IMR-90 (cell line): ENCODE measurements around the gene IQGAP2. TPM values are rescaled to one million over a fixed set of nuclear protein-coding genes. Genes with fewer than 3 reads are reported as not detected.

Experiments
- ATAC-seq: fragments of 200-7000 bp; cut with Tn5 transposase; 2 replicates; pipeline ENCODE4 v1.9.1; 2020; ENCODE audit warnings: low read depth, mild to moderate bottlenecking, moderate library complexity
- BruUV-seq: library from RNA; stranded (reverse); fragments of 400-500 nt; replicated peaks from 2 replicates; lab custom pipeline; 2021; lab: Mats Ljungman, UMichigan
- CTCF ChIA-PET: fragments of 300-600 bp; formaldehyde crosslinking; extraction: SDS; loops from one replicate; lab custom pipeline; 2021; ENCODE audit warnings: antibody characterized with exemption; lab: Yijun Ruan, JAX
- POLR2A ChIA-PET: fragments of 300-600 bp; sonication (Branson Sonifier 250); formaldehyde crosslinking; loops from one replicate; lab custom pipeline; 2022; ENCODE audit warnings: antibody characterized with exemption; ENCODE audit not compliant: unreplicated experiment; lab: Charles Lee
- DNase-seq: peaks from one replicate; pipeline ENCODE4 v3.0.0; 2013
- H2AFZ ChIP-seq: replicated peaks from 2 replicates; pipeline ENCODE3; 2013; ENCODE audit warnings: low read length, mild to moderate bottlenecking; ENCODE audit not compliant: poor library complexity
- H2AK5ac ChIP-seq: 2 replicates; pipeline ENCODE4 v1.6.1; 2013; ENCODE audit warnings: low read depth, low read length, inconsistent platforms
- H2AK9ac ChIP-seq: replicated peaks from 2 replicates; pipeline ENCODE3; 2013; ENCODE audit warnings: mild to moderate bottlenecking, low read depth, low read length, moderate library complexity; ENCODE audit not compliant: poor library complexity
- H2BK120ac ChIP-seq: 2 replicates; pipeline ENCODE4 v1.6.1; 2013; ENCODE audit warnings: low read depth, low read length, inconsistent platforms
- H2BK15ac ChIP-seq: 3 replicates; pipeline ENCODE4 v1.6.1; 2013; ENCODE audit warnings: low read depth, low read length, inconsistent platforms
- H2BK20ac ChIP-seq: 2 replicates; pipeline ENCODE4 v1.6.1; 2013; ENCODE audit warnings: low read depth, mild to moderate bottlenecking, inconsistent platforms, low read length, moderate library complexity
- H2BK5ac ChIP-seq: 2 replicates; pipeline ENCODE4 v1.6.1; 2013; ENCODE audit warnings: mild to moderate bottlenecking, low read depth, low read length, inconsistent platforms; ENCODE audit not compliant: poor library complexity, severe bottlenecking
- H3K14ac ChIP-seq: replicated peaks from 2 replicates; pipeline ENCODE4 v1.6.1; 2013; ENCODE audit warnings: low read depth, low read length, inconsistent platforms
- H3K18ac ChIP-seq: 2 replicates; pipeline ENCODE4 v1.6.1; 2013; ENCODE audit warnings: low read depth, low read length, control low read depth
- H3K23ac ChIP-seq: 2 replicates; pipeline ENCODE4 v1.6.1; 2013; ENCODE audit warnings: low read depth, low read length, inconsistent platforms
- H3K27ac ChIP-seq: 2 replicates; pipeline ENCODE4 v1.5.1; 2013; ENCODE audit warnings: mild to moderate bottlenecking, control low read depth, low read length; ENCODE audit not compliant: insufficient read depth
- H3K27me3 ChIP-seq: 2 replicates; pipeline ENCODE4 v1.6.1; 2013; ENCODE audit warnings: low read length; ENCODE audit not compliant: control insufficient read depth, insufficient read depth
- H3K36me3 ChIP-seq: 2 replicates; pipeline ENCODE4 v1.6.1; 2013; ENCODE audit warnings: low read length, mixed read lengths; ENCODE audit not compliant: control insufficient read depth, insufficient read depth
- H3K4ac ChIP-seq: 2 replicates; pipeline ENCODE4 v1.6.1; 2013; ENCODE audit warnings: low read depth, low read length, inconsistent platforms
- H3K4me1 ChIP-seq: 2 replicates; pipeline ENCODE4 v1.6.1; 2013; ENCODE audit warnings: low read length, mixed read lengths; ENCODE audit not compliant: control insufficient read depth, insufficient read depth
- H3K4me2 ChIP-seq: 2 replicates; pipeline ENCODE4 v1.6.1; 2013; ENCODE audit warnings: low read depth, mild to moderate bottlenecking, control low read depth, low read length, moderate library complexity
- H3K4me3 ChIP-seq: 2 replicates; pipeline ENCODE4 v1.5.1; 2013; ENCODE audit warnings: low read depth, mild to moderate bottlenecking, control low read depth, low read length, moderate library complexity; ENCODE audit not compliant: insufficient read depth
- H3K56ac ChIP-seq: 2 replicates; pipeline ENCODE4 v1.6.1; 2013; ENCODE audit warnings: low read length, inconsistent platforms; ENCODE audit not compliant: insufficient read depth; ENCODE audit errors: extremely low read depth
- H3K79me1 ChIP-seq, 2 experiments: 2 replicates each; pipeline ENCODE4 v1.6.1; 2013; ENCODE audit warnings: low read length in 2 of 2, inconsistent platforms in 1 of 2, low read depth in 1 of 2
- H3K9ac ChIP-seq: 2 replicates; pipeline ENCODE4 v1.6.1; 2013; ENCODE audit warnings: low read depth, low read length, control low read depth
- H3K9me1 ChIP-seq: 2 replicates; pipeline ENCODE4 v1.6.1; 2013; ENCODE audit warnings: low read length, inconsistent platforms; ENCODE audit not compliant: insufficient read depth
- H3K9me3 ChIP-seq: 2 replicates; pipeline ENCODE4 v1.6.1; 2013; ENCODE audit warnings: low read length; ENCODE audit not compliant: control insufficient read depth, insufficient read depth
- H4K20me1 ChIP-seq: 2 replicates; pipeline ENCODE4 v1.6.1; 2013; ENCODE audit warnings: low read length, inconsistent platforms; ENCODE audit not compliant: insufficient read depth
- H4K5ac ChIP-seq: 2 replicates; pipeline ENCODE4 v1.6.1; 2013; ENCODE audit warnings: mild to moderate bottlenecking, low read depth, low read length, control low read depth
- H4K8ac ChIP-seq, 2 experiments: 2 replicates each; pipeline ENCODE4 v1.6.1; 2013; ENCODE audit warnings: low read depth in 2 of 2, low read length in 2 of 2, control low read depth in 1 of 2, inconsistent platforms in 1 of 2
- H4K91ac ChIP-seq: 2 replicates; pipeline ENCODE4 v1.6.1; 2013; ENCODE audit warnings: low read depth, low read length, inconsistent platforms; ENCODE audit not compliant: insufficient read depth
- CHD1 ChIP-seq: IDR thresholded peaks from 2 replicates; pipeline ENCODE4 v1.6.1; 2012; ENCODE audit warnings: low read depth, low read length, improper control_type of control experiment
- FOS ChIP-seq: fragments of 150-350 bp; IDR thresholded peaks from 2 replicates; pipeline ENCODE4 v1.6.1; 2016; ENCODE audit warnings: low read depth, low read length
- MAFK ChIP-seq: IDR thresholded peaks from 2 replicates; pipeline ENCODE4 v1.6.1; 2012; ENCODE audit warnings: low read depth, low read length, improper control_type of control experiment
- MAZ ChIP-seq: IDR thresholded peaks from 2 replicates; pipeline ENCODE4 v1.6.1; 2012; ENCODE audit warnings: low read depth, mild to moderate bottlenecking, low read length, improper control_type of control experiment, moderate library complexity, borderline replicate concordance
- POLR2A ChIP-seq: IDR thresholded peaks from 2 replicates; pipeline ENCODE4 v1.6.1; 2012; ENCODE audit warnings: mild to moderate bottlenecking, low read depth, low read length
- RAD21 ChIP-seq: IDR thresholded peaks from 2 replicates; pipeline ENCODE4 v1.6.1; 2012; ENCODE audit warnings: low read length, improper control_type of control experiment
- RCOR1 ChIP-seq: IDR thresholded peaks from 2 replicates; pipeline ENCODE4 v1.6.1; 2012; ENCODE audit warnings: mild to moderate bottlenecking, low read length, improper control_type of control experiment; ENCODE audit not compliant: insufficient replicate concordance
- RFX5 ChIP-seq: IDR thresholded peaks from 2 replicates; pipeline ENCODE4 v1.8.0; 2012; ENCODE audit warnings: low read depth, mild to moderate bottlenecking, low read length, moderate library complexity
- SMC3 ChIP-seq: fragments of 150-350 bp; IDR thresholded peaks from 2 replicates; pipeline ENCODE4 v1.6.1; 2016; ENCODE audit warnings: low read depth, mild to moderate bottlenecking, antibody characterized with exemption, low read length, moderate library complexity
- WGBS, 2 experiments: methylation state at CpG; one replicate each; pipeline versions ENCODE4 v1.1.5 to v1.1.7; 2013; ENCODE audit warnings: missing lambda C conversion rate in 2 of 2; ENCODE audit not compliant: insufficient read length in 1 of 2; ENCODE audit errors: extremely low coverage in 2 of 2; 5-methylcytosine and 5-hydroxymethylcytosine counted together
- dilution Hi-C: fragments of 300-500 bp; cut with HindIII; formaldehyde crosslinking; loops from one replicate; pipeline ENCODE4 v1.14.3; 2018; ENCODE audit warnings: low sequenced_read_pairs; ENCODE audit not compliant: unreplicated experiment
- in situ Hi-C: fragments of 300-500 bp; cut with MboI; formaldehyde crosslinking; loops from 3 replicates; pipeline ENCODE4 v1.14.3; 2019; ENCODE audit warnings: low sequenced_read_pairs, inconsistent platforms, mixed read lengths
- intact Hi-C: fragments of 100-400 bp; cut with micrococcal nuclease; formaldehyde crosslinking; loops from 2 replicates; pipeline ENCODE4 v1.10.0; 2022
- polyA plus RNA-seq, 3 experiments: library from polyadenylated mRNA; depleted of rRNA; stranded (reverse); fragments of >200 nt; gene quantifications; 2 replicates each; pipeline ENCODE4 v1.2.3, GENCODE V29; 2012; ENCODE audit warnings: low replicate concordance in 1 of 3
- total RNA-seq: library from RNA; depleted of rRNA; stranded (reverse); fragments of >200 nt; gene quantifications from 2 replicates; pipeline ENCODE4 v1.2.3, GENCODE V29; 2012

Gene IQGAP2
- total and polyA plus RNA-seq, 2 of the 4 experiments (the other 2 are of a cell fraction): 0.21 to 0.36 TPM

DNA sequence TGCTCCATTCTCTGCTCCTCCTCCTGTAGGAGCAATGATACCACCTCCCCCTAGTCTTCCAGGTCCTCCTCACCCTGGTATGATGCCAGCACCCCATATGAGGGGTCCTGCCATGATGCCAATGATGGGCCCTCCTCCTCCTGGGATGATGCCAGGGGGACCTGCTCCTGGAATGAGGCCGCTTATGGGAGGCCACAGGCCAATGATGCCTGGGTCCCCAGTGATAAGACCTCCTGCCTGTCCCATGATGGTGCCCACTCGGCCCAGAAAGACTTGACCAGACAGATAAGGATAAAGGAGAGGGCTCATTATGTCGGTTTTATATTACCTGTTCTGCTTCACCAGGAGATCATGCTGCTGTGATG lies 26.2 kb upstream of the IQGAP2 start:
- no CpG with 5 or more reads among the region's 3 CpGs for whole genome bisulfite sequencing, 2 experiments

More for the DNA sequence above, 26.2 kb upstream of the IQGAP2 start:
- no peak overlapping the region for H3K56ac ChIP-seq
- POLR2A ChIA-PET: no interaction called here
- no TSS peak for BruUV-seq
- no peak overlapping the region for H4K5ac ChIP-seq
- intact Hi-C loops (no loop called here), dilution Hi-C loops (no loop called here), in situ Hi-C loops (no loop called here)
- H3K14ac ChIP-seq: no peak overlapping the region
- peaks cover 8% of the 10 kb centered on the region for H3K4me1 ChIP-seq
- H3K9me1 ChIP-seq: peaks cover 4% of the 10 kb centered on the region
- no peak overlapping the region for H2AFZ ChIP-seq
- H2AK9ac ChIP-seq: no peak overlapping the region
- H3K4me2 ChIP-seq: no peak overlapping the region
- H3K36me3 ChIP-seq: no peaks in the 10 kb centered on the region
- no peaks in the 10 kb centered on the region for H3K79me1 ChIP-seq
- no peak overlapping the region for H2BK5ac ChIP-seq
- H3K4me3 ChIP-seq: no peak overlapping the region
- no peak for DNase-seq
- TF ChIP-seq POLR2A (no peak), MAZ (no peak), FOS (no peak), RAD21 (no peak), MAFK (no peak), RFX5 (no peak), SMC3 (no peak), RCOR1 (no peak), CHD1 (no peak)
- no peak overlapping the region for H3K18ac ChIP-seq
- no peak overlapping the region for H2AK5ac ChIP-seq
- H4K91ac ChIP-seq: no peak overlapping the region
- no peaks in the 10 kb centered on the region for H4K20me1 ChIP-seq
- H2BK15ac ChIP-seq: no peak overlapping the region
- no peak overlapping the region for H2BK120ac ChIP-seq
- CTCF ChIA-PET: no interaction called here
- no peak overlapping the region for H3K4ac ChIP-seq
- H3K27me3 ChIP-seq: no peaks in the 10 kb centered on the region
- no peaks in the 10 kb centered on the region for H3K9me3 ChIP-seq
- no peak overlapping the region for H3K27ac ChIP-seq
- H3K23ac ChIP-seq: no peak overlapping the region
- no peak for ATAC-seq
- H2BK20ac ChIP-seq: no peak overlapping the region
- no peak overlapping the region for H4K8ac ChIP-seq
- H3K9ac ChIP-seq: no peak overlapping the region
